Upper lobe of right lung (tissue), 1 donor: Measurements from ENCODE around the gene PPP2CA. TPM values are rescaled to one million over a fixed set of nuclear protein-coding genes. Genes with fewer than 3 reads are reported as not detected.
A peak's percentile ranks its signal among the peaks of the same experiment; 100 is the strongest.

Experiments
- ATAC-seq: fragments of 200-7000 bp; cut with Tn5 transposase; one replicate; pipeline ENCODE4 v1.9.1; 2020; ENCODE audit warnings: mild to moderate bottlenecking, moderate library complexity
- DNase-seq: peaks from one replicate; pipeline ENCODE4 v3.0.0-alpha.2; 2020
- H3K27ac ChIP-seq: fragments of 200-600 bp; one replicate; pipeline ENCODE4 v1.8.0; 2022
- H3K27me3 ChIP-seq: fragments of 200-600 bp; one replicate; pipeline ENCODE4 v1.8.0; 2022; ENCODE audit warnings: mild to moderate bottlenecking
- H3K36me3 ChIP-seq: fragments of 200-600 bp; one replicate; pipeline ENCODE4 v1.8.0; 2022
- H3K4me1 ChIP-seq: fragments of 200-600 bp; one replicate; pipeline ENCODE4 v1.8.0; 2022
- H3K4me3 ChIP-seq: fragments of 200-600 bp; one replicate; pipeline ENCODE4 v1.8.0; 2022; ENCODE audit warnings: mild to moderate bottlenecking
- H3K9me3 ChIP-seq: fragments of 200-600 bp; one replicate; pipeline ENCODE4 v1.8.0; 2022
- CTCF ChIP-seq: fragments of 200-600 bp; IDR thresholded peaks from one replicate; pipeline ENCODE4 v1.8.0; 2022; ENCODE audit warnings: antibody characterized with exemption
- intact Hi-C: fragments of 100-400 bp; cut with DNase I; formaldehyde crosslinking; loops from one replicate; pipeline ENCODE4 v1.11.0; 2022
- total RNA-seq: library from RNA; stranded (reverse); fragmentation: NEBNext Ultra II Directional; extraction: Animal tissue kit (Norgen Biotek cat#: 25700); gene quantifications from one replicate; pipeline ENCODE4 v1.2.1, GENCODE V29; 2021
- donor health status: DM: no; HTN: yes; CAD: no; lungs with severe emphysema.

PPP2CA gene
- total RNA-seq, 1 donor from 2014 or later: 108 TPM

DNA sequence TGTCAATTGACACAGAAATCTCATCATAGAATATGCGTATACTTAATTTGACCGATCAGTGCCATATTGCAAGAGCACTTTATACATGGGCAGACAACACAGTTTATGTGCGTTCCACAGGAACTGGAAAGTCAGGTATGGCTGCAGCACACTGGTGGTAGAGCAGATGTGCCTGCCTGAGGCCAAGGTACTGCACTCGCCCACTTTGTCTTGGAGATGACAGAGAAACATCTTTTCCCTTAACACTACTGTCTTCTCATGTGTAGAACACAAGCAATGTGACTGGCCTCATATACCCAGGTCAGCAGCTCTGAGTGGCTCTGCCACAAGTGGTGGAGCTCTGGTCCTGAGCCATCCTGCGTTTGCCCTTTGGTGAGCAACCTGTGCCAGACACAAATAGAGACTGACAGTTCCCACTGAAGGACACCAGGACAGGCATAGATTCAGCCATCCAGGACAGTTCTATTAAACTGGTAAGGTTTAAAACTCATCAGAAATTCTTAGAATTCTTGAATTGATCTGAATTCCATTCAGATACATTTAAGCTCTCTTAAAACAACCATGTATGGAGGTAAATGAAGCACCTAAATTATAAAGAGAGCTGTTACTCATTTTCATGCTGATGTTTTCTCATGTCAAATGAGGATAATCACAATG is 21.0 kb upstream of the PPP2CA start:
- H3K9me3 ChIP-seq: no peaks in the 10 kb centered on the region
- intact Hi-C loops: no loop called here
- H3K27ac ChIP-seq: no peak overlapping the region
- no peaks in the 10 kb centered on the region for H3K4me1 ChIP-seq
- ATAC-seq (no peak), DNase-seq (no peak)
- TF ChIP-seq CTCF: no peak
- no peaks in the 10 kb centered on the region for H3K36me3 ChIP-seq
- no peak overlapping the region for H3K4me3 ChIP-seq
- H3K27me3 ChIP-seq: no peaks in the 10 kb centered on the region

DNA sequence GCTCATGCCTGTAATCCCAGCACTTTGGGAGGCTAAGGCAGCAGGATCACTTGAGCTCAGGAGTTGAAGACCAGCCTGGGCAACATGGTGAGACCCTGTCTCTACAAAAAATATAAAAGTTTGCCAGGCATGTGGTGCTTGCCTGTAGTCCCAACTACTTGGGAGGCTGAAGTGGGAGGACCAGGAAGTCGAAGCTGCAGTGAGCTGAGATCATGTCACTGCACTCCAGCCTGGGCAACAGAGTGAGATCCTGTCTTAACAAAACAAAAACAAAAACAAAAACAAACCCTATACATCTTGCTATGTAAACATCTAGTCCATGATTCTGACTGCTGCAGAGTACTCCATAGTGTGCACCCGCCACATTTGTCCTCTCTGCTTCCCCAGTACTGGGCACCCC is 19.8 kb upstream of the PPP2CA start:
- Histone ChIP-seq H3K27ac (no peak overlapping the region), H3K27me3 (no peaks in the 10 kb centered on the region), H3K4me1 (no peaks in the 10 kb centered on the region), H3K9me3 (no peaks in the 10 kb centered on the region), H3K36me3 (no peaks in the 10 kb centered on the region), H3K4me3 (no peak overlapping the region)
- no peak for DNase-seq
- ATAC-seq: no peak
- intact Hi-C loops: no loop called here
- no peak for TF ChIP-seq CTCF

DNA sequence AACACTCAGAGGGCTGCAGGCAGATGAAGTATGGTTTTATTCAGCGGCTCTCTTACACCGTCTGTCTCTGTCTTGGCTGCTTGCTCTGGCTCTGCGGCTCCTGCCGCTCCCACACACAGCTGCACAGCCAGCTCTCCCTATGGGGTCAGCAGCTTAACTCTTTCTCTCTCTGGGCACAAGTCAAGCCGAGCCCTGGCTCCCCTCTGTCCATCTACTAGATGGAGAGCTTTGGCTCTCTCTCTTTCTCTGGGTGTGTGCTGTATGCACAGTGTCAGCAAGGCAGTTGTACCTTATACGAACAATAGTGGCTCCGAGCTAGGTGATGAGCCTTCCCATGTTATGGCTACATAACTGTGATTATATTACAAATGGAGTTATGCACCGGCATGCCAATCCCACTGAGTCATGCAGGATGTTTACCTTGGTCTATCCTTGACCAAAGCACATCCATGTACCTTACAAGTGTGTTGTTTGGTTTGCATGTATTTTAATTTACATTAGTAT is 19.3 kb upstream of the PPP2CA start:
- DNase-seq: no peak
- Histone ChIP-seq H3K27ac (no peak overlapping the region), H3K4me1 (peaks cover 4% of the 10 kb centered on the region), H3K36me3 (no peaks in the 10 kb centered on the region), H3K27me3 (no peaks in the 10 kb centered on the region), H3K4me3 (no peak overlapping the region), H3K9me3 (no peaks in the 10 kb centered on the region)
- no peak for TF ChIP-seq CTCF
- no peak for ATAC-seq
- intact Hi-C loops: no loop called here

DNA sequence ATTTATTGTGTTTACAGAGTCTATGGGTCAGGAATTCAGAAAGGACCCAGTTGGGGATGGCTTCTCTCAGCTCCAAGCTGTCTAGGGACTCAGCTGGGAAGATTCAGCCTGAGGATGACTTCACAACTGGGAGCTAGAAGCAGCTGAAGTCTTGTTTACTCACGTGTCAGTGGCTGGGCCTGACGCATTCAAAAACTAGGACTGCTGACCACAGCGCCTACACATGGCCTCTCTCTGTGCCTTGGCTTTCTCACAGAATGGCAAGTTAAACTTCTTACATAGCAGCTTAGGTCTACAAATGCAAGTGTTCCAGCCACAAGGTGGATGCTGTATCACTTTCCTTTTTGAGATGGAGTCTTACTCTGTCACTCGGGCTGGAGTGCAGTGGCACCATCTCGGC is 16.3 kb upstream of the PPP2CA start:
- no peak for TF ChIP-seq CTCF
- intact Hi-C loops: no loop called here
- peak; percentile 39 for ATAC-seq
- no peaks in the 10 kb centered on the region for H3K9me3 ChIP-seq
- no peak overlapping the region for H3K27ac ChIP-seq
- no peaks in the 10 kb centered on the region for H3K36me3 ChIP-seq
- peaks cover 7% of the 10 kb centered on the region for H3K4me1 ChIP-seq
- H3K4me3 ChIP-seq: no peak overlapping the region
- DNase-seq: no peak
- no peaks in the 10 kb centered on the region for H3K27me3 ChIP-seq

DNA sequence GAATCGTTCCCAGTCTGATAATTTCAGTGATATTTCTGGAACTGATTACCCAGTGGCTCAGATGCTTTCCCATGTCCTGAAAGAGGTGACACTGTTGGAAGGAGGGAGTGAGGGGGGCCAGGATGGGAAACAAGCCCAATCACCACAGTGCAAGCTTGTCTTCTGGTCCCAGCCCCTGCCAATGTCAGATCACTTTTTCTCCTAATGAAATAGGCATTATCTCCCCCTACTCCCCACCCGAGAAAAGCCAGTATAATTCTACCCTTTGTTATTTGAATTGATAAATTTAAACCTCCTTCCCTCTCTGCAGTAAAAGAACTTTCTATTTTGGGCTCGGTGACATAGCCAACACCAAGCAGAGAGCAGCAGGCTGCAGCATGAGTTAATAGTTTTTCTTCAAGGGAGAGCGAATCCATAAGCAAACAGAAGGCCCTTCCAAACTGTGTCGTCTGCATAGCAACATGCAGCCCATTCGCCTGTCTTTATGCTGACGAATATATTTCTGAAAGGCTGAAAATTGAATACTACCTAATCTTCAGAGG is 14.6 kb upstream of the PPP2CA start:
- TF ChIP-seq CTCF: no peak
- H3K9me3 ChIP-seq: no peaks in the 10 kb centered on the region
- ATAC-seq (peak; percentile 72), DNase-seq (no peak)
- intact Hi-C loops: no loop called here
- H3K36me3 ChIP-seq: no peaks in the 10 kb centered on the region
- H3K27me3 ChIP-seq: no peaks in the 10 kb centered on the region
- peaks cover 7% of the 10 kb centered on the region for H3K4me1 ChIP-seq
- H3K4me3 ChIP-seq: no peak overlapping the region
- no peak overlapping the region for H3K27ac ChIP-seq
